ENCODE results near the gene ATP8B4. TPM values are rescaled to one million over a fixed set of nuclear protein-coding genes. Genes with fewer than 3 reads are reported as not detected.

The ATP8B4 gene
- total and polyA plus RNA-seq, 2 of the 8 experiments (the other 6 are each of a cell fraction or from before 2014, with no cell fraction given), result 0.17 to 0.24 TPM

DNA sequence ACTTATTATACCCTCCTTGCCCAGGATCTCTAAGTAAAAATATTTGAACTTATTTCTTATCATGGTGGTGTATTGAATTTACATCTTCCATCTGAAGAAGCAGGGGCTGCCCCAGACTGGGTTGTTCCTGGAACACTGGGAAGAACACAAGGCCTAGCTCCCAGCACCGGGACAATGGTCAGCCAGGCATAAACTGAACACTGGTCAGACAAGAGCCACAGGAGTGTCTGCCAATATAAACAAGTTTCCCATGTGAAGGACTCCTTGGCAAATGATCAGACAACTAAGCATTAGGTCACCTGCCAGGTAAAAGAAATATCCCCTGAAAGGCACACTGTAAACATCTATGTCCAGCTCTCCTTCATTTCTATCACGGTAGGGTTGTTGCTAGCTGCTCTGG, 172.4 kb downstream of the ATP8B4 start:
- DNase-seq (ENCODE audit: low read depth in 1 of 2, low spot score in 2 of 2) (no peak), FAIRE-seq (no peak)
- Histone ChIP-seq H3K36me3 (ENCODE audit: control insufficient read depth in 2 of 4, insufficient read depth in 4 of 4, low read length in 3 of 4) (no peaks in the 10 kb centered on the region), H3K56ac (replicated peaks; ENCODE audit: insufficient read length, low read depth, low read length) (no peak overlapping the region), H2AFZ (ENCODE audit: low read length) (no peak overlapping the region), H2BK120ac (replicated peaks; ENCODE audit: low read depth, low read length) (no peak overlapping the region), H3K4me3 (ENCODE audit: extremely low read depth in 1 of 4, insufficient read depth in 2 of 4, low read depth in 3 of 4, low read length in 4 of 4) (no peak overlapping the region), H4K20me1 (replicated peaks in 1 of 2; ENCODE audit: control insufficient read depth in 1 of 2, insufficient read depth in 2 of 2, low read length in 2 of 2) (no peaks in the 10 kb centered on the region), H3K79me2 (ENCODE audit: control insufficient read depth in 1 of 2, insufficient read depth in 2 of 2, low read length in 2 of 2) (no peaks in the 10 kb centered on the region), H3K9me3 (ENCODE audit: insufficient read depth in 2 of 2, low read depth in 1 of 2, low read length in 1 of 2) (0 out of 4 replicates have a peak, but pooled peaks cover 0 to 6% of the 10 kb centered on the region in 2 experiments), H3K27me3 (replicated peaks in 1 of 4; ENCODE audit: control insufficient read depth in 3 of 4, extremely low read depth in 1 of 4, insufficient read depth in 3 of 4, low read length in 3 of 4) (no peaks in the 10 kb centered on the region), H2BK5ac (ENCODE audit: low read depth, low read length) (no peak overlapping the region), H3K79me1 (ENCODE audit: low read depth, low read length) (no peaks in the 10 kb centered on the region), H4K8ac (ENCODE audit: extremely low read depth, insufficient read depth, low read length) (no peak overlapping the region), H2AK5ac (ENCODE audit: low read depth, low read length) (no peak overlapping the region), H3K23me2 (ENCODE audit: low read depth, low read length) (no peaks in the 10 kb centered on the region), H3K9ac (replicated peaks in 1 of 4; ENCODE audit: extremely low read depth in 1 of 4, low read depth in 3 of 4, low read length in 3 of 4) (no peak overlapping the region), H3K23ac (ENCODE audit: insufficient read length) (no peak overlapping the region), H2BK15ac (ENCODE audit: low read length) (no peak overlapping the region), H3K4me1 (replicated peaks in 1 of 4; ENCODE audit: control insufficient read depth in 3 of 4, insufficient read depth in 4 of 4, low read length in 3 of 4) (no peaks in the 10 kb centered on the region), H2BK20ac (ENCODE audit: low read length) (no peak overlapping the region), H3K4ac (replicated peaks; ENCODE audit: insufficient read length, low read depth, low read length) (no peak overlapping the region), H3K14ac (ENCODE audit: insufficient read length) (no peak overlapping the region), H3K4me2 (ENCODE audit: insufficient read depth in 1 of 2, low read depth in 2 of 2, low read length in 2 of 2) (no peak overlapping the region), H3K18ac (ENCODE audit: extremely low read depth, low read length) (no peak overlapping the region), H3K27ac (ENCODE audit: low read depth, low read length) (no peak overlapping the region), H4K91ac (replicated peaks; ENCODE audit: insufficient read length, low read length) (no peak overlapping the region), H4K5ac (ENCODE audit: insufficient read length, low read depth, low read length) (no peak overlapping the region), H2BK12ac (ENCODE audit: low read depth, low read length) (no peak overlapping the region)
- WGBS, 2 experiments (ENCODE audit: extremely low coverage in 1 of 2, insufficient coverage in 1 of 2, insufficient read length in 1 of 2, insufficient replicate concordance in 2 of 2, low coverage in 1 of 2, low lambda C conversion rate in 2 of 2, missing lambda C conversion rate in 1 of 2), result 85% methylated on average over 2 of the region's 2 CpGs; no CpG with 5 or more reads in 1 of the 2 experiments
- TF ChIP-seq, protein P1, sequence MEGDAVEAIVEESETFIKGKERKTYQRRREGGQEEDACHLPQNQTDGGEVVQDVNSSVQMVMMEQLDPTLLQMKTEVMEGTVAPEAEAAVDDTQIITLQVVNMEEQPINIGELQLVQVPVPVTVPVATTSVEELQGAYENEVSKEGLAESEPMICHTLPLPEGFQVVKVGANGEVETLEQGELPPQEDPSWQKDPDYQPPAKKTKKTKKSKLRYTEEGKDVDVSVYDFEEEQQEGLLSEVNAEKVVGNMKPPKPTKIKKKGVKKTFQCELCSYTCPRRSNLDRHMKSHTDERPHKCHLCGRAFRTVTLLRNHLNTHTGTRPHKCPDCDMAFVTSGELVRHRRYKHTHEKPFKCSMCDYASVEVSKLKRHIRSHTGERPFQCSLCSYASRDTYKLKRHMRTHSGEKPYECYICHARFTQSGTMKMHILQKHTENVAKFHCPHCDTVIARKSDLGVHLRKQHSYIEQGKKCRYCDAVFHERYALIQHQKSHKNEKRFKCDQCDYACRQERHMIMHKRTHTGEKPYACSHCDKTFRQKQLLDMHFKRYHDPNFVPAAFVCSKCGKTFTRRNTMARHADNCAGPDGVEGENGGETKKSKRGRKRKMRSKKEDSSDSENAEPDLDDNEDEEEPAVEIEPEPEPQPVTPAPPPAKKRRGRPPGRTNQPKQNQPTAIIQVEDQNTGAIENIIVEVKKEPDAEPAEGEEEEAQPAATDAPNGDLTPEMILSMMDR (IDR thresholded peaks at IDR 0.05; ENCODE audit: control extremely low read depth in 1 of 3, insufficient read depth in 1 of 3, low read depth in 1 of 3, low read length in 3 of 3), result no peak
- TF ChIP-seq RAD21 (IDR thresholded peaks at IDR 0.05 in 1 of 2, conservative IDR thresholded peaks at IDR 0.05 in 1 of 2; ENCODE audit: low read depth in 2 of 2, low read length in 2 of 2), result no peak
- TF ChIP-seq FOSL1 (IDR thresholded peaks at IDR 0.05; ENCODE audit: insufficient read depth, low read depth, low read length), result no peak
- no peak for TF ChIP-seq RBBP5 (IDR thresholded peaks at IDR 0.05; ENCODE audit: borderline replicate concordance, low read depth, low read length)
- TF ChIP-seq CHD2 (IDR thresholded peaks at IDR 0.05; ENCODE audit: low read length), result no peak
- TF ChIP-seq POU5F1 (IDR thresholded peaks at IDR 0.05; ENCODE audit: low read depth, low read length), result no peak
- ChIA-PET POLR2A (ENCODE audit: partially characterized antibody) (no interaction called here), CTCF (ENCODE audit: partially characterized antibody) (no interaction called here)
